Left ventricle myocardium superior (tissue), 1 donor: ENCODE measurements around the gene RNF212. TPM values are rescaled to one million over a fixed set of nuclear protein-coding genes. Genes with fewer than 3 reads are reported as not detected.
"Not testable (repeated sequence)": the region's sequence is repeated elsewhere in the genome, so short reads cannot be mapped to it uniquely, and the experiment has no call there.

Experiments
- ATAC-seq: fragments of 200-7000 bp; cut with Tn5 transposase; one replicate; pipeline ENCODE4 v1.9.1; 2020; ENCODE audit warnings: mild to moderate bottlenecking, moderate library complexity
- DNase-seq: peaks from one replicate; pipeline ENCODE4 v3.0.0-alpha.2; 2020
- intact Hi-C: fragments of 100-400 bp; cut with micrococcal nuclease; formaldehyde crosslinking; loops from one replicate; pipeline ENCODE4 v1.11.0; 2022
- long read RNA-seq: library from polyadenylated mRNA; unstranded; transcript quantifications from one replicate; pipeline ENCODE4 v2.0.0, GENCODE V29; 2021
- total RNA-seq: library from RNA; stranded (reverse); fragmentation: NEBNext Ultra II Directional; extraction: Animal tissue kit (Norgen Biotek cat#: 25700); gene quantifications from one replicate; pipeline ENCODE4 v1.2.1, GENCODE V29; 2021
- donor health status: DM: no; HTN: yes; CAD: no; lungs with severe emphysema.

RNF212 gene, protein sequence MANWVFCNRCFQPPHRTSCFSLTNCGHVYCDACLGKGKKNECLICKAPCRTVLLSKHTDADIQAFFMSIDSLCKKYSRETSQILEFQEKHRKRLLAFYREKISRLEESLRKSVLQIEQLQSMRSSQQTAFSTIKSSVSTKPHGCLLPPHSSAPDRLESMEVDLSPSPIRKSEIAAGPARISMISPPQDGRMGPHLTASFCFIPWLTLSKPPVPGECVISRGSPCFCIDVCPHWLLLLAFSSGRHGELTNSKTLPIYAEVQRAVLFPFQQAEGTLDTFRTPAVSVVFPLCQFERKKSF
- total RNA-seq, result 0.62 TPM
- long read RNA-seq, result 0 reads

DNA sequence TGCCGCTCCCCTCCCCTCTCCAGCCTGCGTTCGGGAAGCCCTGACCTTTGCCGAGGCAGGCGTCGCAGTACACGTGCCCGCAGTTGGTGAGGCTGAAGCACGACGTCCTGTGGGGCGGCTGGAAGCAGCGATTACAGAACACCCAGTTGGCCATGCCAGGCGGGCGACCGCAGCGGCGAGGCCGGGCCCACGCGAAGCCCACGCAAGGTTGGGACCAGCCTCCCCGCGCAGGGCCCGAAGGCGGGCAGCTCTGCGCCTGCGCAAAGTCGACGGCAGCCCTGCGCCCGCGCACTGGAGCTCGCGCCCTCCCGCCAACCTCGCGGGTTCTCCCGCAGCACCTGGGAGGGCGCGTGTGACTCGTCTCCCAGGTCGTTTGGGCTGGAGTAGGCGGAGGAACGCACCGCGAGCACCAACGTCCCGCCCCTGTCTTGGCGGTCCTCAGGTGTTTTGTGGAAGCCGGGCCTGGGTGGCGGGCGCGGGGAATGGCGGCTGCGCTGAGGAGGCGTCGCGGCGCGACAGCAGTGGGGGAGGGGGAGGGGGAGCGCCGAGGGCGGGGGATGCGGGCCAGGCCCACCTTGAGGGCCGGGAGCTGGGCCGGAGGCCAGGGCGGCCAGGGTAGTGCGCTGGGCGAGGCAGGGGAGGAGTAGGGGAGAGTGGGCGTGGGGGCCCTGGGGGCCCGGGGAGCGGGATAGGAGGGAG lies at the start of gene RNF212:
Gene RNF212 (minus strand): TSS at position 254 of the 699 bp plus-strand sequence. CDS start 100 bp downstream, at position 154.
- intact Hi-C loops, result no loop called here
- DNase-seq, result peak; percentile 53
- peak; percentile 66 for ATAC-seq

- intact Hi-C loops, result loop anchor here (10.0 kb wide), 1 partner anchor 94 kb away; no protein-coding TSS in a partner anchor
- ATAC-seq, result no peak
Observed at GRCh38 chr4:1160351-1160750, 47.0 kb upstream of the RNF212 start.

GRCh38 chr4:1156069-1156468 lies 42.7 kb upstream of the RNF212 start:
- ATAC-seq, result no peak
- no peak for DNase-seq
- intact Hi-C loops, result no loop called here

More at GRCh38 chr4:1160351-1160750, 47.0 kb upstream of the RNF212 start:
- no peak for DNase-seq

DNA sequence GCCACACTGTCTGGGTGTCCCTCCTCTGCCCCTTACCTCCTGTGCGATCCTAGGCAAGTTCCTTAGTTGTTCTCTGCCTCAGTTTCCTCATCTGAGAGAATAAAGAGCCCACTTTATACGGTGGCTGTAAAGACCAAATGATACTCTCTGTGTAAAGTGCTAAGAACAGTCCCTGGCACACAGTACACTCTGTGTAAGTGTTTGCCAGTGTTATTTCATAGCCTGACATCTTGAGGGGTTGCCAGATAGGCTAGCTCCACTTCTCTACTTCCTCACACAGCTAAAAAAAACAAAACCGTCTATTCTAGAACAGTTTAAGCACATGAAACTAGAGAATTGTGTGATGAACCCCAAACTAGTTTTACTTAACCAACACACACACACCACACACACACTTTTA lies 42.0 kb upstream of the RNF212 start:
- DNase-seq (no peak), ATAC-seq (peak; percentile 75)
- intact Hi-C loops, result no loop called here

GRCh38 chr4:1154523-1155182 lies 41.3 kb upstream of the RNF212 start:
- intact Hi-C loops, result no loop called here
- no peak for DNase-seq
- ATAC-seq, result peak; percentile 23

DNA sequence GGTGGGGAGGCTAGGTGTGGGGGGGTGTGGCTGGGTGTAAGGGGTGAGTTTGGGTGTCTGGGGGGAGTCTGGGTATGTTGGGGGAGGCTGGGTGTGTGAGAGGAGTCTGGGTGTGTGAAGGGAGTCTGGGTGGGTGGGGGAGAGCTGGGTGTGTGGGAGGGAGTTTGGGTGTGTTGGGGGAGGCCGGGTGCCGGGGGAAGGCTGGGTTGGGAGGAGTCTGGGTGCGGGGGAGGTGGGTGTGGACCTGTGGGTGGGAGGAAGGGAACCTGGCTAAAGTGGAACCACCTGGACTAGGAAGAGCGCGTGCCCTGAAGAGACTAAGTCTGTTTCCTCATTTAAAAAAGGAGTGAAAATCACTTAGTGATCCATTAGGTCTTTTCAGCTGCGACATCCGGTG lies 40.8 kb upstream of the RNF212 start:
- ATAC-seq, result no peak
- DNase-seq, result no peak
- intact Hi-C loops, result no loop called here

GRCh38 chr4:1153567-1154090 lies 40.3 kb upstream of the RNF212 start:
- no peak for ATAC-seq

GRCh38 chr4:1152290-1152689 lies 38.9 kb upstream of the RNF212 start:
- intact Hi-C loops, result no loop called here
- ATAC-seq (no peak), DNase-seq (no peak)

More at GRCh38 chr4:1153567-1154090, 40.3 kb upstream of the RNF212 start:
- DNase-seq, result no peak
- intact Hi-C loops, result no loop called here

GRCh38 chr4:1151541-1151940 lies 38.2 kb upstream of the RNF212 start:
- intact Hi-C loops, result no loop called here
- DNase-seq (no peak), ATAC-seq (no peak)

GRCh38 chr4:1150875-1151274 lies 37.5 kb upstream of the RNF212 start:
- ATAC-seq (no peak), DNase-seq (no peak)
- intact Hi-C loops, result no loop called here

- intact Hi-C loops, result loop anchor here (10.0 kb wide), 2 partner anchors 125 to 215 kb away; no protein-coding TSS in a partner anchor
- ATAC-seq (no peak), DNase-seq (no peak)
Observed at GRCh38 chr4:1139860-1140259, 26.5 kb upstream of the RNF212 start.

- DNase-seq, result no peak
- intact Hi-C loops, result loop anchor here (10.0 kb wide), 2 partner anchors 127 to 217 kb away; no protein-coding TSS in a partner anchor
- no peak for ATAC-seq
Observed at GRCh38 chr4:1137850-1138249, 24.5 kb upstream of the RNF212 start.

GRCh38 chr4:1137063-1137776 lies 23.9 kb upstream of the RNF212 start:
- intact Hi-C loops, result loop anchor here (10.0 kb wide), 2 partner anchors 128 to 218 kb away; no protein-coding TSS in a partner anchor
- ATAC-seq, result no peak
- DNase-seq, result no peak

DNA sequence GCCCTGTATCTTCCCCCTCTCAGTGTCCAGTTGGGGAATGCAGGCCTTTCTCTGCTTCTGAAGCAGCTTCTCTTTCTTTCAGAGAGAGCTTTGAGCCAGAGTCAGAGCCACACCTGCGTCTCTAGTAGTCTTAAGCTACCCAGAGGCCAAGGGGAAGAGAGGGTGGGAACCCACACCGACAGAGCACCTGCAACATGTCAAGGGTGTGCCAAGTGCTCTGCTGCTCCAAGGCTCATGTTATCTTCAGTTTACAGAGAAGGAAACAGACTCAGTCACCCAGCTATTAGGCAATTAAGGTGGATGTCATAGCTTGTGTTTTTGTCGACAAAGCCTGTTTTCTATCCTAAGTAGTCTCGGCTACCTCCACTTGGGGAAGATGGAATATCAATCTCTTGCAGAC lies 22.7 kb upstream of the RNF212 start:
- DNase-seq (no peak), ATAC-seq (no peak)
- intact Hi-C loops, result loop anchor here (10.0 kb wide), 2 partner anchors 129 to 219 kb away; no protein-coding TSS in a partner anchor

GRCh38 chr4:1133033-1133432 lies 19.7 kb upstream of the RNF212 start:
- intact Hi-C loops, result loop anchor here (10.0 kb wide), 2 partner anchors 132 to 222 kb away; no protein-coding TSS in a partner anchor
- DNase-seq (no peak), ATAC-seq (no peak)

DNA sequence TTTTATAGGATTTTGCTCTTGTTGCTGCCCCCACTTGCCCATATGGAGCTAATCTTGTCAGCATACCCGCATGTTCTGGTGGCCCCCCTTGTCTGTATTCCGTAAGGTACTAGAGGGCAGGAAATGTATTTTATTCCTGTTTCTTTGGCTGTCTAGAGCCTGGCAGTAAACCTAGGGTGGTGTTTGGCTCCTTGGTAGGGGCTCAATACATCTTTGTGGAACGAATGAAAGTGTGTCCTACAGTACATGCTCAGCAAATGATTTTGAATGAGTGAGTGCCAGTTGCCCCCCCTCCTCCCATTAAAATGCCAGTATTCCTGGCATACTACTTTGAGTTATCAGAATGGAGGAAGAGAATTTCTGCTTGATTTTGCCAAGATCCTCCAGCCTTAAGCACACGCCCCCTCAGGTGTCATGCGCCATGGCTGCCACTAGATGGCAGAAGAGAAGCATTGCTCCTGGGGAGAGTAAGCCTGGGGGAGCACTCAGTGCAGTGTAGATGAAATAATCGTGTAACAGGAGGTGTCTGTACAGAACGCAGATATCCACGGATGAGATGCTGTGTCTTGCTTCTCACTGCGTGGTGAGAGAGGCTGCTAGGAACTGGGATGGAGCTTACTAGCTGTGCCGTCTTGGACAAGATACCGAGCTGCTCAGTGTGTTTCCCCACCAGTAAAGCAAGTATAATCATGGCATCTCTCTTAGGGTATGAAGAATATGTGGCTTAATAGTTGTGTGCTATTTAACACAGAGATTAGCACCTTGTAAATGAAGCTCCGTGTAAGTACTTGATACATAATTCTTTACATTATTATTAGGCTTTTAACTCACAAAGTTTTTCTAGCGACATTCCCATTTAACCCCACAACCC lies 17.2 kb upstream of the RNF212 start:
- DNase-seq, result peak; percentile 73
- intact Hi-C loops, result loop anchor here (10.0 kb wide), 2 partner anchors 134 to 224 kb away; no protein-coding TSS in a partner anchor
- peak; percentile 96 for ATAC-seq

DNA sequence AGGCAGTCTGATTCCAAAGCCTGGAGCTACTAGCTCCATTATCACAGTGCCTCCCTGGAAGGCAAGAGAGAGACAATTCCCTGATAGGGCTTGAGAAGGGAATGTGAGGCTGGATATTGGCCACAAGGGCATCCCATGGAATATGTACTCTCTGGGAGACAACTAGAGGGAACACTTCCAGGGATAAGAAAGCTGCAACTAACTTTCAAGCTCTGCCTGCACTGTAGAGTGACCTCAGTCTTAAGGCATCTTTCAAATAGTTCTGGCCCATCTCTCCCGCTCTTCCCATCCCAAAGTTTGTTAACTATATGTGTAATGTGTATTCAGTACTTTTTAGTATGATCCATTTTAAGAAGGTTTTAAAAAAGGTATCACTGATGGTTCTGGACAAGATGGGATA lies 13.1 kb upstream of the RNF212 start:
- intact Hi-C loops, result no loop called here
- ATAC-seq, result no peak
- no peak for DNase-seq

- DNase-seq, intact Hi-C loops, ATAC-seq: not testable (repeated sequence)
Observed at GRCh38 chr4:1125466-1125865, 12.1 kb upstream of the RNF212 start.
